Upper lobe of right lung (tissue), 1 donor: Measurements from ENCODE around the gene PLB1. TPM values are rescaled to one million over a fixed set of nuclear protein-coding genes. Genes with fewer than 3 reads are reported as not detected.

Experiments
- ATAC-seq: fragments of 200-7000 bp; cut with Tn5 transposase; one replicate; pipeline ENCODE4 v1.9.1; 2020; ENCODE audit warnings: mild to moderate bottlenecking, moderate library complexity
- DNase-seq: peaks from one replicate; pipeline ENCODE4 v3.0.0-alpha.2; 2020
- H3K27ac ChIP-seq: fragments of 200-600 bp; one replicate; pipeline ENCODE4 v1.8.0; 2022
- H3K27me3 ChIP-seq: fragments of 200-600 bp; one replicate; pipeline ENCODE4 v1.8.0; 2022; ENCODE audit warnings: mild to moderate bottlenecking
- H3K36me3 ChIP-seq: fragments of 200-600 bp; one replicate; pipeline ENCODE4 v1.8.0; 2022
- H3K4me1 ChIP-seq: fragments of 200-600 bp; one replicate; pipeline ENCODE4 v1.8.0; 2022
- H3K4me3 ChIP-seq: fragments of 200-600 bp; one replicate; pipeline ENCODE4 v1.8.0; 2022; ENCODE audit warnings: mild to moderate bottlenecking
- H3K9me3 ChIP-seq: fragments of 200-600 bp; one replicate; pipeline ENCODE4 v1.8.0; 2022
- CTCF ChIP-seq: fragments of 200-600 bp; IDR thresholded peaks from one replicate; pipeline ENCODE4 v1.8.0; 2022; ENCODE audit warnings: antibody characterized with exemption
- intact Hi-C: fragments of 100-400 bp; cut with DNase I; formaldehyde crosslinking; loops from one replicate; pipeline ENCODE4 v1.11.0; 2022
- total RNA-seq: library from RNA; stranded (reverse); fragmentation: NEBNext Ultra II Directional; extraction: Animal tissue kit (Norgen Biotek cat#: 25700); gene quantifications from one replicate; pipeline ENCODE4 v1.2.1, GENCODE V29; 2021
- donor health status: DM: no; HTN: yes; CAD: no; lungs with severe emphysema.

The PLB1 gene
- total RNA-seq, 1 donor from 2014 or later, result 4.2 TPM

- no peak for TF ChIP-seq CTCF
- ATAC-seq (no peak), DNase-seq (peak; percentile 53)
- intact Hi-C loops, result loop anchor here (10.0 kb wide), 1 partner anchor 164 kb away; the partner anchor contains the start of gene PPP1CB
- Histone ChIP-seq H3K27ac (no peak overlapping the region), H3K9me3 (no peaks in the 10 kb centered on the region), H3K27me3 (no peaks in the 10 kb centered on the region), H3K36me3 (no peaks in the 10 kb centered on the region), H3K4me1 (peaks cover 9% of the 10 kb centered on the region), H3K4me3 (no peak overlapping the region)
These were observed 94.8 kb downstream of the PLB1 start for GRCh38 chr2:28590496-28591301.

- intact Hi-C loops, result loop anchor here (10.0 kb wide), 1 partner anchor 163 kb away; the partner anchor contains the start of gene PPP1CB
- Histone ChIP-seq H3K9me3 (no peaks in the 10 kb centered on the region), H3K4me3 (no peak overlapping the region), H3K36me3 (no peaks in the 10 kb centered on the region), H3K4me1 (peaks cover 9% of the 10 kb centered on the region), H3K27ac (no peak overlapping the region), H3K27me3 (no peaks in the 10 kb centered on the region)
- no peak for ATAC-seq
- TF ChIP-seq CTCF, result no peak
- peak; percentile 47 for DNase-seq
These were observed 96.0 kb downstream of the PLB1 start for GRCh38 chr2:28591711-28592335.

GRCh38 chr2:28592481-28592880, 96.6 kb downstream of the PLB1 start:
- no peak for ATAC-seq
- no peaks in the 10 kb centered on the region for H3K9me3 ChIP-seq
- intact Hi-C loops, result loop anchor here (10.0 kb wide), 1 partner anchor 162 kb away; the partner anchor contains the start of gene PPP1CB
- no peak overlapping the region for H3K4me3 ChIP-seq
- no peak for TF ChIP-seq CTCF
- no peak overlapping the region for H3K27ac ChIP-seq
- no peaks in the 10 kb centered on the region for H3K27me3 ChIP-seq
- no peaks in the 10 kb centered on the region for H3K36me3 ChIP-seq
- peak; percentile 12 for DNase-seq
- peaks cover 9% of the 10 kb centered on the region for H3K4me1 ChIP-seq

GRCh38 chr2:28593160-28593755, 97.4 kb downstream of the PLB1 start:
- Histone ChIP-seq H3K27ac (no peak overlapping the region), H3K4me1 (peaks cover 9% of the 10 kb centered on the region), H3K4me3 (no peak overlapping the region), H3K27me3 (no peaks in the 10 kb centered on the region), H3K36me3 (no peaks in the 10 kb centered on the region), H3K9me3 (no peaks in the 10 kb centered on the region)
- intact Hi-C loops, result loop anchor here (10.0 kb wide), 1 partner anchor 162 kb away; the partner anchor contains the start of gene PPP1CB
- DNase-seq, result peak; percentile 11
- ATAC-seq, result no peak
- TF ChIP-seq CTCF, result no peak

GRCh38 chr2:28594000-28594331, 98.1 kb downstream of the PLB1 start:
- intact Hi-C loops, result loop anchor here (10.0 kb wide), 1 partner anchor 161 kb away; the partner anchor contains the start of gene PPP1CB
- ATAC-seq, result no peak
- Histone ChIP-seq H3K27me3 (no peaks in the 10 kb centered on the region), H3K27ac (peak overlapping the region; percentile 65), H3K4me3 (no peak overlapping the region), H3K9me3 (no peaks in the 10 kb centered on the region), H3K4me1 (peaks cover 9% of the 10 kb centered on the region), H3K36me3 (no peaks in the 10 kb centered on the region)
- no peak for TF ChIP-seq CTCF
- no peak for DNase-seq
